IMR-90 (cell line): Measurements from ENCODE around the gene EIF4G3. TPM values are rescaled to one million over a fixed set of nuclear protein-coding genes. Genes with fewer than 3 reads are reported as not detected.

Source experiments
- ATAC-seq: fragments of 200-7000 bp; cut with Tn5 transposase; 2 replicates; pipeline ENCODE4 v1.9.1; 2020; ENCODE audit warnings: low read depth, mild to moderate bottlenecking, moderate library complexity
- BruUV-seq: library from RNA; stranded (reverse); fragments of 400-500 nt; replicated peaks from 2 replicates; lab custom pipeline; 2021; lab: Mats Ljungman, UMichigan
- CTCF ChIA-PET: fragments of 300-600 bp; formaldehyde crosslinking; extraction: SDS; loops from one replicate; lab custom pipeline; 2021; ENCODE audit warnings: antibody characterized with exemption; lab: Yijun Ruan, JAX
- POLR2A ChIA-PET: fragments of 300-600 bp; sonication (Branson Sonifier 250); formaldehyde crosslinking; loops from one replicate; lab custom pipeline; 2022; ENCODE audit warnings: antibody characterized with exemption; ENCODE audit not compliant: unreplicated experiment; lab: Charles Lee
- DNase-seq: peaks from one replicate; pipeline ENCODE4 v3.0.0; 2013
- H2AFZ ChIP-seq: replicated peaks from 2 replicates; pipeline ENCODE3; 2013; ENCODE audit warnings: low read length, mild to moderate bottlenecking; ENCODE audit not compliant: poor library complexity
- H2AK5ac ChIP-seq: 2 replicates; pipeline ENCODE4 v1.6.1; 2013; ENCODE audit warnings: low read depth, low read length, inconsistent platforms
- H2AK9ac ChIP-seq: replicated peaks from 2 replicates; pipeline ENCODE3; 2013; ENCODE audit warnings: mild to moderate bottlenecking, low read depth, low read length, moderate library complexity; ENCODE audit not compliant: poor library complexity
- H2BK120ac ChIP-seq: 2 replicates; pipeline ENCODE4 v1.6.1; 2013; ENCODE audit warnings: low read depth, low read length, inconsistent platforms
- H2BK15ac ChIP-seq: 3 replicates; pipeline ENCODE4 v1.6.1; 2013; ENCODE audit warnings: low read depth, low read length, inconsistent platforms
- H2BK20ac ChIP-seq: 2 replicates; pipeline ENCODE4 v1.6.1; 2013; ENCODE audit warnings: low read depth, mild to moderate bottlenecking, inconsistent platforms, low read length, moderate library complexity
- H2BK5ac ChIP-seq: 2 replicates; pipeline ENCODE4 v1.6.1; 2013; ENCODE audit warnings: mild to moderate bottlenecking, low read depth, low read length, inconsistent platforms; ENCODE audit not compliant: poor library complexity, severe bottlenecking
- H3K14ac ChIP-seq: replicated peaks from 2 replicates; pipeline ENCODE4 v1.6.1; 2013; ENCODE audit warnings: low read depth, low read length, inconsistent platforms
- H3K18ac ChIP-seq: 2 replicates; pipeline ENCODE4 v1.6.1; 2013; ENCODE audit warnings: low read depth, low read length, control low read depth
- H3K23ac ChIP-seq: 2 replicates; pipeline ENCODE4 v1.6.1; 2013; ENCODE audit warnings: low read depth, low read length, inconsistent platforms
- H3K27ac ChIP-seq: 2 replicates; pipeline ENCODE4 v1.5.1; 2013; ENCODE audit warnings: mild to moderate bottlenecking, control low read depth, low read length; ENCODE audit not compliant: insufficient read depth
- H3K27me3 ChIP-seq: 2 replicates; pipeline ENCODE4 v1.6.1; 2013; ENCODE audit warnings: low read length; ENCODE audit not compliant: control insufficient read depth, insufficient read depth
- H3K36me3 ChIP-seq: 2 replicates; pipeline ENCODE4 v1.6.1; 2013; ENCODE audit warnings: low read length, mixed read lengths; ENCODE audit not compliant: control insufficient read depth, insufficient read depth
- H3K4ac ChIP-seq: 2 replicates; pipeline ENCODE4 v1.6.1; 2013; ENCODE audit warnings: low read depth, low read length, inconsistent platforms
- H3K4me1 ChIP-seq: 2 replicates; pipeline ENCODE4 v1.6.1; 2013; ENCODE audit warnings: low read length, mixed read lengths; ENCODE audit not compliant: control insufficient read depth, insufficient read depth
- H3K4me2 ChIP-seq: 2 replicates; pipeline ENCODE4 v1.6.1; 2013; ENCODE audit warnings: low read depth, mild to moderate bottlenecking, control low read depth, low read length, moderate library complexity
- H3K4me3 ChIP-seq: 2 replicates; pipeline ENCODE4 v1.5.1; 2013; ENCODE audit warnings: low read depth, mild to moderate bottlenecking, control low read depth, low read length, moderate library complexity; ENCODE audit not compliant: insufficient read depth
- H3K56ac ChIP-seq: 2 replicates; pipeline ENCODE4 v1.6.1; 2013; ENCODE audit warnings: low read length, inconsistent platforms; ENCODE audit not compliant: insufficient read depth; ENCODE audit errors: extremely low read depth
- H3K79me1 ChIP-seq, 2 experiments: 2 replicates each; pipeline ENCODE4 v1.6.1; 2013; ENCODE audit warnings: low read length in 2 of 2, inconsistent platforms in 1 of 2, low read depth in 1 of 2
- H3K9ac ChIP-seq: 2 replicates; pipeline ENCODE4 v1.6.1; 2013; ENCODE audit warnings: low read depth, low read length, control low read depth
- H3K9me1 ChIP-seq: 2 replicates; pipeline ENCODE4 v1.6.1; 2013; ENCODE audit warnings: low read length, inconsistent platforms; ENCODE audit not compliant: insufficient read depth
- H3K9me3 ChIP-seq: 2 replicates; pipeline ENCODE4 v1.6.1; 2013; ENCODE audit warnings: low read length; ENCODE audit not compliant: control insufficient read depth, insufficient read depth
- H4K20me1 ChIP-seq: 2 replicates; pipeline ENCODE4 v1.6.1; 2013; ENCODE audit warnings: low read length, inconsistent platforms; ENCODE audit not compliant: insufficient read depth
- H4K5ac ChIP-seq: 2 replicates; pipeline ENCODE4 v1.6.1; 2013; ENCODE audit warnings: mild to moderate bottlenecking, low read depth, low read length, control low read depth
- H4K8ac ChIP-seq, 2 experiments: 2 replicates each; pipeline ENCODE4 v1.6.1; 2013; ENCODE audit warnings: low read depth in 2 of 2, low read length in 2 of 2, control low read depth in 1 of 2, inconsistent platforms in 1 of 2
- H4K91ac ChIP-seq: 2 replicates; pipeline ENCODE4 v1.6.1; 2013; ENCODE audit warnings: low read depth, low read length, inconsistent platforms; ENCODE audit not compliant: insufficient read depth
- CEBPB ChIP-seq: IDR thresholded peaks from 2 replicates; pipeline ENCODE4 v1.6.1; 2012; ENCODE audit warnings: low read depth, low read length, improper control_type of control experiment
- ELK1 ChIP-seq: fragments of 150-350 bp; IDR thresholded peaks from 2 replicates; pipeline ENCODE4 v1.6.1; 2016; ENCODE audit warnings: low read depth, mild to moderate bottlenecking, low read length, moderate library complexity, borderline replicate concordance
- FOS ChIP-seq: fragments of 150-350 bp; IDR thresholded peaks from 2 replicates; pipeline ENCODE4 v1.6.1; 2016; ENCODE audit warnings: low read depth, low read length
- RAD21 ChIP-seq: IDR thresholded peaks from 2 replicates; pipeline ENCODE4 v1.6.1; 2012; ENCODE audit warnings: low read length, improper control_type of control experiment
- RCOR1 ChIP-seq: IDR thresholded peaks from 2 replicates; pipeline ENCODE4 v1.6.1; 2012; ENCODE audit warnings: mild to moderate bottlenecking, low read length, improper control_type of control experiment; ENCODE audit not compliant: insufficient replicate concordance
- RFX5 ChIP-seq: IDR thresholded peaks from 2 replicates; pipeline ENCODE4 v1.8.0; 2012; ENCODE audit warnings: low read depth, mild to moderate bottlenecking, low read length, moderate library complexity
- SMC3 ChIP-seq: fragments of 150-350 bp; IDR thresholded peaks from 2 replicates; pipeline ENCODE4 v1.6.1; 2016; ENCODE audit warnings: low read depth, mild to moderate bottlenecking, antibody characterized with exemption, low read length, moderate library complexity
- WGBS, 2 experiments: methylation state at CpG; one replicate each; pipeline versions ENCODE4 v1.1.5 to v1.1.7; 2013; ENCODE audit warnings: missing lambda C conversion rate in 2 of 2; ENCODE audit not compliant: insufficient read length in 1 of 2; ENCODE audit errors: extremely low coverage in 2 of 2; 5-methylcytosine and 5-hydroxymethylcytosine counted together
- dilution Hi-C: fragments of 300-500 bp; cut with HindIII; formaldehyde crosslinking; loops from one replicate; pipeline ENCODE4 v1.14.3; 2018; ENCODE audit warnings: low sequenced_read_pairs; ENCODE audit not compliant: unreplicated experiment
- in situ Hi-C: fragments of 300-500 bp; cut with MboI; formaldehyde crosslinking; loops from 3 replicates; pipeline ENCODE4 v1.14.3; 2019; ENCODE audit warnings: low sequenced_read_pairs, inconsistent platforms, mixed read lengths
- intact Hi-C: fragments of 100-400 bp; cut with micrococcal nuclease; formaldehyde crosslinking; loops from 2 replicates; pipeline ENCODE4 v1.10.0; 2022
- polyA plus RNA-seq, 3 experiments: library from polyadenylated mRNA; depleted of rRNA; stranded (reverse); fragments of >200 nt; gene quantifications; 2 replicates each; pipeline ENCODE4 v1.2.3, GENCODE V29; 2012; ENCODE audit warnings: low replicate concordance in 1 of 3
- total RNA-seq: library from RNA; depleted of rRNA; stranded (reverse); fragments of >200 nt; gene quantifications from 2 replicates; pipeline ENCODE4 v1.2.3, GENCODE V29; 2012

EIF4G3 gene
- total and polyA plus RNA-seq, 2 of the 4 experiments (the other 2 are of a cell fraction): 25.8 to 49.2 TPM

GRCh38 chr1:20811916-20812315 is 364.8 kb downstream of the EIF4G3 start:
- ATAC-seq (no peak), DNase-seq (no peak)
- no peak overlapping the region for H4K8ac ChIP-seq
- H3K79me1 ChIP-seq: no peaks in the 10 kb centered on the region
- H2BK5ac ChIP-seq: no peak overlapping the region
- no peak overlapping the region for H3K56ac ChIP-seq
- H4K5ac ChIP-seq: no peak overlapping the region
- no peak overlapping the region for H2AK5ac ChIP-seq
- H2AFZ ChIP-seq: no peak overlapping the region
- H3K27ac ChIP-seq: no peak overlapping the region
- H3K36me3 ChIP-seq: peaks cover 18% of the 10 kb centered on the region
- H3K4me2 ChIP-seq: no peak overlapping the region
- ChIA-PET CTCF (interaction anchor here (1.1 to 1.2 kb wide), 2 partner anchors 12 to 14 kb away, joined by 3 to 4 read pairs; no protein-coding TSS in a partner anchor), POLR2A (no interaction called here)
- H4K91ac ChIP-seq: no peak overlapping the region
- H2BK20ac ChIP-seq: no peak overlapping the region
- no peaks in the 10 kb centered on the region; the same call in 1 of the 2 replicates for H3K4me1 ChIP-seq
- no peak overlapping the region for H2AK9ac ChIP-seq
- no peaks in the 10 kb centered on the region for H3K27me3 ChIP-seq
- in situ Hi-C loops: no loop called here
- intact Hi-C loops: no loop called here
- no TSS peak for BruUV-seq
- dilution Hi-C loops: no loop called here
- H3K9me3 ChIP-seq: no peaks in the 10 kb centered on the region
- H3K9me1 ChIP-seq: no peaks in the 10 kb centered on the region
- no CpG with 5 or more reads among the region's 5 CpGs for WGBS, 2 experiments
- H3K9ac ChIP-seq: no peak overlapping the region
- H4K20me1 ChIP-seq: no peaks in the 10 kb centered on the region
- TF ChIP-seq ELK1 (no peak), RCOR1 (no peak), RFX5 (no peak), FOS (no peak), SMC3 (no peak), CEBPB (no peak), RAD21 (no peak)
- H3K18ac ChIP-seq: no peak overlapping the region
- H2BK15ac ChIP-seq: no peak overlapping the region
- H3K23ac ChIP-seq: no peak overlapping the region
- H3K14ac ChIP-seq: no peak overlapping the region
- no peak overlapping the region for H2BK120ac ChIP-seq
- no peak overlapping the region for H3K4me3 ChIP-seq
- H3K4ac ChIP-seq: no peak overlapping the region
